Stomach (tissue), 4 donors: ENCODE data around the gene GREM2.

Experiments
- CTCF ChIP-seq, 7 experiments: fragments of 450-650 bp in 4 of 7; fragments of 200-600 bp in 3 of 7; sonication (generic) in 3 of 7; IDR thresholded peaks; one replicate each; pipeline ENCODE4 v1.5.1; 2016 to 2019; ENCODE audit warnings: antibody characterized with exemption in 7 of 7, control low read depth in 2 of 7, mild to moderate bottlenecking in 1 of 7
- EP300 ChIP-seq: sonication (generic); formaldehyde crosslinking; IDR thresholded peaks from one replicate; pipeline ENCODE4 v1.6.1; 2017; ENCODE audit warnings: antibody characterized with exemption
- POLR2A ChIP-seq, 4 donors: fragments of 450-650 bp; IDR thresholded peaks; one replicate each; pipeline ENCODE4 v1.6.1; 2016; ENCODE audit warnings: antibody characterized with exemption in 4 of 4, control low read depth in 2 of 4, mild to moderate bottlenecking in 1 of 4, moderate library complexity in 1 of 4
- POLR2AphosphoS5 ChIP-seq, 3 donors: sonication (generic); formaldehyde crosslinking; IDR thresholded peaks; one replicate each; pipeline ENCODE4 v1.6.1; 2016; ENCODE audit warnings: antibody characterized with exemption in 3 of 3

DNA sequence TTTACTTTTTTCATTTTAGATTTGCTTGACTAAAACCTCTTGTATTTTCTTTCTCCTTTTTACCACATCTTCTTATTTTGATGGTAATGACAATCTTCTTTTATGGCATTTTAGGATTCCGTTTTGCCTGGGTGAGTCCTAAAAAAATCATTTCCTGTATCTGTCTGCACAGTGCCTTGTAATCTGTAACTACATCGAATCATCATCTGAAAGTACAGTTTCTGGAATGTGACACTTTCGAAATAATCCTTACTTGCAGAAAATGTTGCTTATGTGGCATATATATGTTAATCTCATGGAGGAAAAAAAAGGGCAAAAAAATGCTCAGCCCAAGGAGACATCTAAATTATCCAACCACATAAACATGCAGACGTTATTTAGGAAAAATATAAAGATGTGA, 29.0 kb downstream of the GREM2 start:
- TF ChIP-seq CTCF (IDR thresholded peaks at IDR 0.05) (no peak), POLR2AphosphoS5 (IDR thresholded peaks at IDR 0.05) (no peak), EP300 (no peak), POLR2A (IDR thresholded peaks at IDR 0.05) (no peak)
